ENCODE measurements around the gene RAB31.
A peak's percentile ranks its signal among the peaks of the same experiment; 100 is the strongest.

RAB31 gene

GRCh38 chr18:9708057-9708433 is at the start of gene RAB31:
TSS of gene RAB31 (plus strand) at chr18:9708301. CDS start at chr18:9708406, 105 bp downstream.
- peak; percentile 80 for DNase-seq (ENCODE audit: low spot score)
- in situ Hi-C loops (cut with MboI; ENCODE audit: low sequenced_read_pairs, unreplicated experiment): loop anchor here (25.0 kb wide), 1 partner anchor 229 kb away; no protein-coding TSS in a partner anchor
- peak; percentile 10 for TF ChIP-seq CTCF (IDR thresholded peaks at IDR 0.05; ENCODE audit: borderline replicate concordance, control extremely low read depth, extremely low read depth, insufficient read depth, missing control alignments)

GRCh38 chr18:9659499-9660375 is 48.4 kb upstream of the RAB31 start:
- DNase-seq (ENCODE audit: low spot score): no peak
- in situ Hi-C loops (cut with MboI; ENCODE audit: low sequenced_read_pairs, unreplicated experiment): no loop called here
- no peak for TF ChIP-seq CTCF (IDR thresholded peaks at IDR 0.05; ENCODE audit: borderline replicate concordance, control extremely low read depth, extremely low read depth, insufficient read depth, missing control alignments)

- in situ Hi-C loops (cut with MboI; ENCODE audit: low sequenced_read_pairs, unreplicated experiment): no loop called here
- DNase-seq (ENCODE audit: low spot score): no peak
- TF ChIP-seq CTCF (IDR thresholded peaks at IDR 0.05; ENCODE audit: borderline replicate concordance, control extremely low read depth, extremely low read depth, insufficient read depth, missing control alignments): peak; percentile 4
Measured at GRCh38 chr18:9661564-9661963, 46.5 kb upstream of the RAB31 start.

- DNase-seq (ENCODE audit: low spot score): no peak
Measured at GRCh38 chr18:9663377-9663776, 44.7 kb upstream of the RAB31 start.

GRCh38 chr18:9665314-9665713 is 42.8 kb upstream of the RAB31 start:
- in situ Hi-C loops (cut with MboI; ENCODE audit: low sequenced_read_pairs, unreplicated experiment): no loop called here
- DNase-seq (ENCODE audit: low spot score): no peak
- no peak for TF ChIP-seq CTCF (IDR thresholded peaks at IDR 0.05; ENCODE audit: borderline replicate concordance, control extremely low read depth, extremely low read depth, insufficient read depth, missing control alignments)

More at GRCh38 chr18:9663377-9663776, 44.7 kb upstream of the RAB31 start:
- no peak for TF ChIP-seq CTCF (IDR thresholded peaks at IDR 0.05; ENCODE audit: borderline replicate concordance, control extremely low read depth, extremely low read depth, insufficient read depth, missing control alignments)
- in situ Hi-C loops (cut with MboI; ENCODE audit: low sequenced_read_pairs, unreplicated experiment): no loop called here

GRCh38 chr18:9666548-9666947 is 41.6 kb upstream of the RAB31 start:
- in situ Hi-C loops (cut with MboI; ENCODE audit: low sequenced_read_pairs, unreplicated experiment): no loop called here
- no peak for DNase-seq (ENCODE audit: low spot score)
- TF ChIP-seq CTCF (IDR thresholded peaks at IDR 0.05; ENCODE audit: borderline replicate concordance, control extremely low read depth, extremely low read depth, insufficient read depth, missing control alignments): no peak
